ENCODE results near the gene ERC1. TPM values are rescaled to one million over a fixed set of nuclear protein-coding genes. Genes with fewer than 3 reads are reported as not detected.

Gene ERC1
- polyA plus RNA-seq, 1 donor from 2014 or later: 7.1 TPM

- H3K9ac ChIP-seq (ENCODE audit: low read length): no peak overlapping the region
- H3K4me3 ChIP-seq (ENCODE audit: low read length): no peak overlapping the region
- H4K20me1 ChIP-seq (ENCODE audit: insufficient read depth): no peaks in the 10 kb centered on the region
- no peaks in the 10 kb centered on the region for H3K36me3 ChIP-seq (ENCODE audit: insufficient read depth, low read length)
- no peaks in the 10 kb centered on the region for H3K9me2 ChIP-seq (ENCODE audit: insufficient read depth, low read length)
- H3K27me3 ChIP-seq (ENCODE audit: insufficient read depth, low read depth, low read length): no peaks in the 10 kb centered on the region
- H3F3A ChIP-seq (ENCODE audit: insufficient read depth, low read length, poor library complexity, severe bottlenecking): no peaks in the 10 kb centered on the region
- peaks cover 5% of the 10 kb centered on the region for H3K9me3 ChIP-seq (ENCODE audit: low read length)
- H3K79me2 ChIP-seq (replicated peaks; ENCODE audit: insufficient read depth, low read length): peaks cover 13% of the 10 kb centered on the region
- TF ChIP-seq EP300 (conservative IDR thresholded peaks at IDR 0.05; ENCODE audit: poor library complexity, severe bottlenecking): no peak
- TF ChIP-seq MXI1 (conservative IDR thresholded peaks at IDR 0.05; ENCODE audit: poor library complexity, severe bottlenecking): no peak
- TF ChIP-seq POLR2AphosphoS5 (IDR thresholded peaks at IDR 0.05): no peak
- TF ChIP-seq SMC3 (conservative IDR thresholded peaks at IDR 0.05; ENCODE audit: poor library complexity): no peak
- no peak for TF ChIP-seq RAD21 (conservative IDR thresholded peaks at IDR 0.05)
- no peak for TF ChIP-seq EZH2 (IDR thresholded peaks at IDR 0.05; ENCODE audit: borderline replicate concordance, insufficient read depth, low read length, poor library complexity, severe bottlenecking)
- no peak for TF ChIP-seq REST (IDR thresholded peaks at IDR 0.05; ENCODE audit: borderline replicate concordance)
- TF ChIP-seq TAF1 (IDR thresholded peaks at IDR 0.05; ENCODE audit: low read depth): no peak
- no peak for TF ChIP-seq CTCF (IDR thresholded peaks at IDR 0.05; ENCODE audit: poor library complexity, severe bottlenecking)
- no peak overlapping the region for H2AFZ ChIP-seq (ENCODE audit: low read depth, low read length)
- no peak overlapping the region for H3K4me2 ChIP-seq (ENCODE audit: low read length)
- no peak overlapping the region for H3K27ac ChIP-seq (ENCODE audit: low read length)
Observed at GRCh38 chr12:1056390-1056789, 65.4 kb downstream of the ERC1 start.

GRCh38 chr12:1058423-1058822 lies 67.4 kb downstream of the ERC1 start:
- Histone ChIP-seq H3K9me2 (ENCODE audit: insufficient read depth, low read length) (no peaks in the 10 kb centered on the region), H3K36me3 (ENCODE audit: insufficient read depth, low read length) (no peaks in the 10 kb centered on the region), H2AFZ (ENCODE audit: low read depth, low read length) (no peak overlapping the region), H3K27me3 (ENCODE audit: insufficient read depth, low read depth, low read length) (no peaks in the 10 kb centered on the region), H3K9me3 (ENCODE audit: low read length) (peaks cover 5% of the 10 kb centered on the region), H3K4me2 (ENCODE audit: low read length) (no peak overlapping the region), H3K9ac (ENCODE audit: low read length) (no peak overlapping the region), H3K79me2 (replicated peaks; ENCODE audit: insufficient read depth, low read length) (peaks cover 13% of the 10 kb centered on the region), H3K27ac (ENCODE audit: low read length) (no peak overlapping the region), H3K4me3 (ENCODE audit: low read length) (no peak overlapping the region), H4K20me1 (ENCODE audit: insufficient read depth) (no peaks in the 10 kb centered on the region), H3F3A (ENCODE audit: insufficient read depth, low read length, poor library complexity, severe bottlenecking) (no peaks in the 10 kb centered on the region)
- no peak for TF ChIP-seq REST (IDR thresholded peaks at IDR 0.05; ENCODE audit: borderline replicate concordance)
- TF ChIP-seq MXI1 (conservative IDR thresholded peaks at IDR 0.05; ENCODE audit: poor library complexity, severe bottlenecking): no peak
- no peak for TF ChIP-seq CTCF (IDR thresholded peaks at IDR 0.05; ENCODE audit: poor library complexity, severe bottlenecking)
- TF ChIP-seq POLR2AphosphoS5 (IDR thresholded peaks at IDR 0.05): no peak
- no peak for TF ChIP-seq TAF1 (IDR thresholded peaks at IDR 0.05; ENCODE audit: low read depth)
- no peak for TF ChIP-seq SMC3 (conservative IDR thresholded peaks at IDR 0.05; ENCODE audit: poor library complexity)
- no peak for TF ChIP-seq EZH2 (IDR thresholded peaks at IDR 0.05; ENCODE audit: borderline replicate concordance, insufficient read depth, low read length, poor library complexity, severe bottlenecking)
- TF ChIP-seq RAD21 (conservative IDR thresholded peaks at IDR 0.05): no peak
- no peak for TF ChIP-seq EP300 (conservative IDR thresholded peaks at IDR 0.05; ENCODE audit: poor library complexity, severe bottlenecking)

All from neural cell (in vitro differentiated cells).